DND-41 (cell line): Measurements from ENCODE around the gene CCBE1.

Source experiments
- ATAC-seq: fragments of 200-7000 bp; cut with Tn5 transposase; 3 replicates; pipeline ENCODE4 v1.9.1; 2021; ENCODE audit warnings: low read depth; ENCODE audit not compliant: insufficient read depth
- DNase-seq: peaks from one replicate; pipeline ENCODE4 v3.0.0-alpha.2; 2020
- H2AFZ ChIP-seq: 2 replicates; pipeline ENCODE4 v1.6.0; 2012; ENCODE audit warnings: low read depth, low read length
- H3K27ac ChIP-seq: 2 replicates; pipeline ENCODE4 v1.5.1; 2012; ENCODE audit warnings: low read length, inconsistent platforms
- H3K27me3 ChIP-seq: fragments of 200-600 bp; sonication (generic); 2 replicates; pipeline ENCODE4 v1.6.0; 2012; ENCODE audit warnings: low read length, mild to moderate bottlenecking, inconsistent platforms; ENCODE audit not compliant: insufficient read depth, poor library complexity
- H3K36me3 ChIP-seq: 2 replicates; pipeline ENCODE4 v1.5.1; 2012; ENCODE audit warnings: low read length, inconsistent platforms; ENCODE audit not compliant: insufficient read depth
- H3K4me1 ChIP-seq: 2 replicates; pipeline ENCODE4 v1.5.1; 2012; ENCODE audit warnings: mild to moderate bottlenecking, low read length; ENCODE audit not compliant: insufficient read depth
- H3K4me2 ChIP-seq: 2 replicates; pipeline ENCODE4 v1.6.0; 2012; ENCODE audit warnings: mild to moderate bottlenecking, moderate library complexity, low read length, inconsistent platforms; ENCODE audit not compliant: insufficient read depth
- H3K4me3 ChIP-seq, 2 experiments: fragments of 200-600 bp in 1 of 2; shearing (Covaris generic) in 1 of 2; 2 replicates each; pipeline ENCODE4 v1.5.1; 2012 to 2016; ENCODE audit warnings: inconsistent platforms in 2 of 2, low read length in 2 of 2, mild to moderate bottlenecking in 2 of 2, low read depth in 1 of 2, moderate library complexity in 1 of 2
- H3K79me2 ChIP-seq: 2 replicates; pipeline ENCODE4 v1.6.0; 2012; ENCODE audit warnings: low read length, inconsistent platforms; ENCODE audit not compliant: insufficient read depth
- H3K9ac ChIP-seq: 2 replicates; pipeline ENCODE4 v1.6.0; 2012; ENCODE audit warnings: low read depth, mild to moderate bottlenecking, inconsistent platforms, low read length, moderate library complexity
- H3K9me3 ChIP-seq: 2 replicates; pipeline ENCODE4 v1.5.1; 2012; ENCODE audit warnings: low read length, moderate library complexity, mild to moderate bottlenecking, inconsistent platforms; ENCODE audit not compliant: insufficient read depth, severe bottlenecking
- H4K20me1 ChIP-seq: 2 replicates; pipeline ENCODE4 v1.6.0; 2012; ENCODE audit warnings: low read length; ENCODE audit not compliant: insufficient read depth
- CTCF ChIP-seq: IDR thresholded peaks from 2 replicates; pipeline ENCODE4 v1.5.1; 2012; ENCODE audit warnings: borderline replicate concordance, low read length, moderate library complexity, mild to moderate bottlenecking; ENCODE audit not compliant: poor library complexity, severe bottlenecking; ENCODE audit errors: extremely low read depth
- EZH2 ChIP-seq: IDR thresholded peaks from 3 replicates; pipeline ENCODE4 v1.6.1; 2012; ENCODE audit warnings: borderline replicate concordance, low read depth, mild to moderate bottlenecking, moderate library complexity, low read length, inconsistent platforms; ENCODE audit not compliant: severe bottlenecking

The CCBE1 gene

GRCh38 chr18:59694824-59695223, 2.4 kb downstream of the CCBE1 start:
- no peak overlapping the region for H3K9ac ChIP-seq
- H2AFZ ChIP-seq, result no peak overlapping the region
- H3K4me1 ChIP-seq, result peaks cover 35% of the 10 kb centered on the region
- no peak overlapping the region for H3K4me3 ChIP-seq
- no peak overlapping the region for H3K4me2 ChIP-seq
- DNase-seq (no peak), ATAC-seq (no peak)
- no peaks in the 10 kb centered on the region for H3K36me3 ChIP-seq
- no peak overlapping the region for H3K27ac ChIP-seq
- TF ChIP-seq EZH2 (no peak), CTCF (no peak)
- H3K9me3 ChIP-seq, result no peaks in the 10 kb centered on the region
- H4K20me1 ChIP-seq, result no peaks in the 10 kb centered on the region
- no peaks in the 10 kb centered on the region for H3K27me3 ChIP-seq
- no peaks in the 10 kb centered on the region for H3K79me2 ChIP-seq

DNA sequence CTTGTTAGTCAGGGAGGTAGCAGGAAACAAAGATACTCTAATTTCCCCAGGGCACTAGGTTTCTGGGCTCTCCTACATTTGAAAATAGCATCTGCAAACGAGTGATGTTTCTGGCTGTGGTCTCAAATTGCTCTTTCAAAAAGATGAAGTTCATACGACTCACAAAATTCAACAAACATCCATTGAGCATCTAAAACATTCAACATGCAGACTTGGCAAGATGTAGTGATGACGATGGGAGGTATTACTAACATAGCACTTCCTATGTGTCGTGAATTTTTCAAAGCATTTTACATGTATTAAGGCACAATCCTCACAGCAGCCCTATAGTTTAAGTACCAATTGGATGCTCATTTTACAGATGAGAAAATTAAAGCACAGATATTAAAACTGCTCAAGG, 5.2 kb downstream of the CCBE1 start:
- no peak overlapping the region for H2AFZ ChIP-seq
- H4K20me1 ChIP-seq, result no peaks in the 10 kb centered on the region
- TF ChIP-seq EZH2 (no peak), CTCF (no peak)
- H3K9me3 ChIP-seq, result no peaks in the 10 kb centered on the region
- H3K4me2 ChIP-seq, result no peak overlapping the region
- H3K27me3 ChIP-seq, result no peaks in the 10 kb centered on the region
- no peaks in the 10 kb centered on the region for H3K36me3 ChIP-seq
- H3K4me3 ChIP-seq, result no peak overlapping the region
- ATAC-seq (no peak), DNase-seq (no peak)
- H3K79me2 ChIP-seq, result no peaks in the 10 kb centered on the region
- H3K4me1 ChIP-seq, result peaks cover 57% of the 10 kb centered on the region
- H3K27ac ChIP-seq, result peak overlapping the region; percentile 53; the same call in 1 of the 2 replicates
- no peak overlapping the region for H3K9ac ChIP-seq

DNA sequence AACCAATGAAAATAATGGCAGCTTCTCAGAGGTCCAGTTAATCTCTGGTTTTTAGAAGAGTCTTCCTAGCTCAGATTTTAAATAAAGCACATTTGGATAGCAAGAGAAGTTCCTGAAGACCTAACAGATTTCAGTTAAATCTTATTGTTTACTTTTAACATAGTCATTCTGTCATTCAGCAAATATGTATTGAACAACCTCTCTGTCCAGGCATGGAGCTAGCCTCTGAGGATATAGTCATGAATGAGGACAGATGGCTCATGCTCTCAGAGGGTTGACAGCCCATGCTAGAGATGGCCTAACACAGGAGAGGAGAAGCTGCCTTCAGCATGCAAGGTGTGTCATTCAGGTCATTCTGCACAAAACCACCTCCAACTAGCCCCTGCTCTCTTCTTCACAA, 6.2 kb downstream of the CCBE1 start:
- no peak for ATAC-seq
- peak overlapping the region; percentile 54 for H3K4me2 ChIP-seq
- TF ChIP-seq EZH2 (no peak), CTCF (no peak)
- H3K9me3 ChIP-seq, result no peaks in the 10 kb centered on the region
- peak overlapping the region in 1 of 2 experiments; percentile 33; a peak in 1 of 4 replicates for H3K4me3 ChIP-seq
- H3K4me1 ChIP-seq, result peaks cover 67% of the 10 kb centered on the region
- H3K27me3 ChIP-seq, result no peaks in the 10 kb centered on the region
- DNase-seq, result peak; percentile 14
- H4K20me1 ChIP-seq, result no peaks in the 10 kb centered on the region
- H3K9ac ChIP-seq, result no peak overlapping the region
- no peak overlapping the region for H2AFZ ChIP-seq
- peak overlapping the region; percentile 84 for H3K27ac ChIP-seq
- H3K36me3 ChIP-seq, result no peaks in the 10 kb centered on the region
- no peaks in the 10 kb centered on the region for H3K79me2 ChIP-seq
